B cell (primary cell): ENCODE measurements around the gene GNG10. TPM values are rescaled to one million over a fixed set of nuclear protein-coding genes. Genes with fewer than 3 reads are reported as not detected.

Experiments used
- ATAC-seq: fragments of 200-7000 bp; cut with Tn5 transposase; one replicate; pipeline ENCODE4 v1.10.0; 2021; ENCODE audit warnings: low read depth, mild to moderate bottlenecking, moderate number of reproducible peaks, moderate library complexity
- CTCF ChIA-PET: fragments of 350-600 bp; sonication (Branson Sonifier 250); formaldehyde crosslinking; loops from one replicate; lab custom pipeline; 2021; ENCODE audit warnings: antibody characterized with exemption, inconsistent platforms; lab: Charles Lee
- POLR2A ChIA-PET: fragments of 350-600 bp; sonication (Branson Sonifier 250); formaldehyde crosslinking; loops from one replicate; lab custom pipeline; 2021; ENCODE audit warnings: antibody characterized with exemption; lab: Charles Lee
- DNase-seq: peaks from one replicate; pipeline ENCODE4 v3.0.0; 2013
- H2AFZ ChIP-seq: 2 replicates; pipeline ENCODE4 v1.6.1; 2012; ENCODE audit warnings: mild to moderate bottlenecking, low read depth, low read length; ENCODE audit not compliant: insufficient read depth, poor library complexity, severe bottlenecking
- H3K27ac ChIP-seq, 2 donors: 1 replicate in 1 of 2; 2 replicates in 1 of 2; pipeline ENCODE4 v1.5.1; 2012 to 2013; ENCODE audit warnings: low read length in 2 of 2, mild to moderate bottlenecking in 2 of 2, moderate library complexity in 1 of 2
- H3K27me3 ChIP-seq, 4 experiments: fragments of 200-600 bp in 1 of 4; sonication (generic) in 1 of 4; replicated peaks in 1 of 4; 1 replicate in 2 of 4; 2 replicates in 2 of 4; pipeline versions ENCODE4 v1.6.1 to v1.7.0; 2013 to 2016; ENCODE audit warnings: low read length in 3 of 4, mild to moderate bottlenecking in 2 of 4, mixed read lengths in 1 of 4, moderate library complexity in 1 of 4; ENCODE audit not compliant: insufficient read depth in 4 of 4, control insufficient read depth in 3 of 4; ENCODE audit errors: control extremely low read depth in 1 of 4
- H3K36me3 ChIP-seq, 2 experiments: replicated peaks in 1 of 2; 1 replicate in 1 of 2; 2 replicates in 1 of 2; pipeline versions ENCODE4 v1.6.1 to v1.7.1; 2013; ENCODE audit warnings: low read length in 1 of 2; ENCODE audit not compliant: insufficient read depth in 2 of 2, control insufficient read depth in 1 of 2; ENCODE audit errors: control extremely low read depth in 1 of 2, extremely low read depth in 1 of 2
- H3K4me1 ChIP-seq, 2 donors: fragments of 200-600 bp in 1 of 2; sonication (generic) in 1 of 2; 1 replicate in 1 of 2; 2 replicates in 1 of 2; pipeline versions ENCODE4 v1.5.1 to v1.6.1; 2013 to 2017; ENCODE audit warnings: low read length in 2 of 2; ENCODE audit not compliant: control insufficient read depth in 2 of 2, insufficient read depth in 2 of 2
- H3K4me2 ChIP-seq: replicated peaks from 2 replicates; pipeline ENCODE3; 2012; ENCODE audit warnings: mild to moderate bottlenecking, low read depth, low read length; ENCODE audit not compliant: poor library complexity, severe bottlenecking
- H3K4me3 ChIP-seq, 5 experiments: fragments of 200-600 bp in 1 of 5; sonication (generic) in 1 of 5; 1 replicate in 3 of 5; 2 replicates in 2 of 5; pipeline versions ENCODE4 v1.5.1 to v1.7.0; 2011 to 2016; ENCODE audit warnings: low read length in 4 of 5, mild to moderate bottlenecking in 4 of 5, low read depth in 2 of 5, control low read depth in 1 of 5, moderate library complexity in 1 of 5; ENCODE audit not compliant: insufficient read depth in 1 of 5; ENCODE audit errors: control extremely low read depth in 1 of 5, extremely low read depth in 1 of 5
- H3K79me2 ChIP-seq: fragments of 200-600 bp; sonication (generic); one replicate; pipeline ENCODE4 v1.6.0; 2016; ENCODE audit warnings: low read length; ENCODE audit not compliant: control insufficient read depth, insufficient read depth
- H3K9ac ChIP-seq: fragments of 200-600 bp; sonication (generic); 2 replicates; pipeline ENCODE4 v1.6.1; 2017; ENCODE audit warnings: mild to moderate bottlenecking, low read length, moderate library complexity
- H3K9me3 ChIP-seq, 3 donors: one replicate each; pipeline versions ENCODE4 v1.6.1 to v1.7.1; 2013; ENCODE audit warnings: low read length in 2 of 3; ENCODE audit not compliant: control insufficient read depth in 2 of 3, insufficient read depth in 1 of 3; ENCODE audit errors: control extremely low read depth in 1 of 3
- H4K20me1 ChIP-seq: 2 replicates; pipeline ENCODE4 v1.6.0; 2012; ENCODE audit warnings: mild to moderate bottlenecking, low read length; ENCODE audit not compliant: insufficient read depth, control insufficient read depth, poor library complexity, severe bottlenecking
- H3K27ac Mint-ChIP-seq: one replicate; pipeline ENCODE4 v1.8.0; 2021; ENCODE audit warnings: mixed read lengths
- H3K27me3 Mint-ChIP-seq: one replicate; pipeline ENCODE4 v1.8.0; 2021; ENCODE audit warnings: mixed read lengths
- H3K4me1 Mint-ChIP-seq: one replicate; pipeline ENCODE4 v1.8.0; 2021; ENCODE audit warnings: mixed read lengths
- H3K4me3 Mint-ChIP-seq: one replicate; pipeline ENCODE4 v1.8.0; 2021; ENCODE audit warnings: mixed read lengths
- H3K9me3 Mint-ChIP-seq: one replicate; pipeline ENCODE4 v1.8.0; 2022; ENCODE audit warnings: mixed read lengths; ENCODE audit not compliant: insufficient read depth
- CTCF ChIP-seq: fragments of 200-600 bp; IDR thresholded peaks from one replicate; pipeline ENCODE4 v1.8.0; 2022; ENCODE audit warnings: antibody characterized with exemption, mild to moderate bottlenecking
- EZH2 ChIP-seq: IDR thresholded peaks from 2 replicates; pipeline ENCODE4 v1.6.1; 2012; ENCODE audit warnings: borderline replicate concordance, low read depth, mild to moderate bottlenecking, moderate library complexity, low read length; ENCODE audit not compliant: insufficient read depth, poor library complexity, severe bottlenecking
- WGBS: methylation state at CpG from one replicate; pipeline ENCODE4 v1.1.5; 2013; ENCODE audit warnings: missing lambda C conversion rate; ENCODE audit not compliant: insufficient coverage; 5-methylcytosine and 5-hydroxymethylcytosine counted together
- intact Hi-C: fragments of 100-400 bp; cut with micrococcal nuclease; formaldehyde crosslinking; loops from one replicate; pipeline ENCODE4 v1.10.0; 2022
- polyA plus RNA-seq: library from polyadenylated mRNA; depleted of rRNA; stranded (reverse); fragments of >200 nt; gene quantifications from 2 replicates; pipeline ENCODE4 v1.2.3, GENCODE V29; 2012
- total RNA-seq, 2 donors: library from RNA; stranded (reverse); fragments of 120-200 nt in 1 of 2; gene quantifications; 1 replicate in 1 of 2; 2 replicates in 1 of 2; pipeline versions ENCODE4 v1.2.3 to v1.2.4, GENCODE V29; 2013 to 2022

The GNG10 gene
- total and polyA plus RNA-seq, 2 donors (not counting 1 experiment from before 2014, with no cell fraction given) = 7.2 to 10.6 TPM

- Mint-ChIP-seq H3K27ac (no peak overlapping the region), H3K9me3 (no peaks in the 10 kb centered on the region), H3K27me3 (no peaks in the 10 kb centered on the region), H3K4me1 (peaks cover 29% of the 10 kb centered on the region), H3K4me3 (peak overlapping the region; percentile 44)
- no peak overlapping the region for H2AFZ ChIP-seq
- H3K27ac ChIP-seq = no peak overlapping the region
- H3K9me3 ChIP-seq = no peaks in the 10 kb centered on the region
- H3K36me3 ChIP-seq = no peaks in the 10 kb centered on the region
- no peak overlapping the region for H3K4me3 ChIP-seq
- no peak overlapping the region for H3K4me2 ChIP-seq
- intact Hi-C loops = loop anchor here (10.0 kb wide), 2 partner anchors 65 to 1055 kb away; partner anchors contain the start of genes INIP and PTGR1
- WGBS = 100% methylated on average over 1 of the region's 3 CpGs
- H4K20me1 ChIP-seq = peaks cover 6% of the 10 kb centered on the region
- TF ChIP-seq EZH2 (no peak), CTCF (no peak)
- POLR2A ChIA-PET = no interaction called here
- DNase-seq (no peak), ATAC-seq (no peak)
- peaks cover 11 to 20% of the 10 kb centered on the region in 2 donors for H3K4me1 ChIP-seq
- peaks cover 37% of the 10 kb centered on the region for H3K79me2 ChIP-seq
- CTCF ChIA-PET = no interaction called here
- H3K27me3 ChIP-seq = no peaks in the 10 kb centered on the region
- H3K9ac ChIP-seq = no peak overlapping the region
These were observed 1.7 kb upstream of the GNG10 start for GRCh38 chr9:111659691-111660090.

GRCh38 chr9:111661802-111662521, 557 bp downstream of the GNG10 start:
- CTCF ChIA-PET = no interaction called here
- intact Hi-C loops = loop anchor here (1.0 to 10.0 kb wide), 3 partner anchors 31 to 1053 kb away; partner anchors contain the start of genes DNAJC25, ECPAS and INIP

More at GRCh38 chr9:111661802-111662521, 557 bp downstream of the GNG10 start:
- H3K27ac ChIP-seq = peak overlapping the region; percentile 37 to 51
- H4K20me1 ChIP-seq = peaks cover 6% of the 10 kb centered on the region
- peaks cover 41% of the 10 kb centered on the region for H3K79me2 ChIP-seq
- H3K4me3 ChIP-seq = peak overlapping the region; percentile 39 to 92 (median 73)
- TF ChIP-seq CTCF (no peak), EZH2 (no peak)
- H3K9me3 ChIP-seq = no peaks in the 10 kb centered on the region
- Mint-ChIP-seq H3K4me3 (peak overlapping the region; percentile 99), H3K9me3 (no peaks in the 10 kb centered on the region), H3K4me1 (peaks cover 29% of the 10 kb centered on the region), H3K27ac (peak overlapping the region; percentile 91), H3K27me3 (no peaks in the 10 kb centered on the region)
- no peaks in the 10 kb centered on the region for H3K27me3 ChIP-seq
- peak overlapping the region; percentile 97 for H2AFZ ChIP-seq
- under 1% methylated on average over 57 of the region's 57 CpGs for WGBS
- ATAC-seq = peak; percentile 29
- POLR2A ChIA-PET = interaction anchor here (1.0 to 1.2 kb wide), 2 partner anchors 30 to 31 kb away, joined by 3 to 6 read pairs; partner anchors contain the start of gene DNAJC25
- H3K36me3 ChIP-seq = peaks cover 0 to 2% of the 10 kb centered on the region in 2 experiments
- peak overlapping the region; percentile 83 for H3K9ac ChIP-seq
- peak overlapping the region; percentile 96 for H3K4me2 ChIP-seq
- H3K4me1 ChIP-seq = peaks cover 11 to 20% of the 10 kb centered on the region in 2 donors
- DNase-seq = peak; percentile 61
